T-helper 1 cell treated with Interleukin-12 subunit alpha and Interleukin-12 subunit beta and Interleukin-4 antibody, amounts not matched to agents 30 μg/mL and 1 μg/mL, for 36 hours (primary cell): ENCODE data around the gene SPC24.
A peak's percentile ranks its signal among the peaks of the same experiment; 100 is the strongest.
"Not testable (repeated sequence)": the region's sequence is repeated elsewhere in the genome, so short reads cannot be mapped to it uniquely, and the experiment has no call there.

Experiments
- H3K27ac Mint-ChIP-seq: one replicate; pipeline ENCODE4 v1.8.0; 2021; ENCODE audit warnings: mild to moderate bottlenecking, mixed read lengths
- H3K27me3 Mint-ChIP-seq: one replicate; pipeline ENCODE4 v1.8.0; 2021; ENCODE audit warnings: low read depth, mixed read lengths
- H3K36me3 Mint-ChIP-seq: one replicate; pipeline ENCODE4 v1.8.0; 2021; ENCODE audit warnings: low read depth, mixed read lengths
- H3K4me1 Mint-ChIP-seq: one replicate; pipeline ENCODE4 v1.8.0; 2021; ENCODE audit warnings: low read depth, mixed read lengths
- H3K4me3 Mint-ChIP-seq: one replicate; pipeline ENCODE4 v1.8.0; 2021; ENCODE audit warnings: mild to moderate bottlenecking, moderate library complexity, mixed read lengths
- H3K9me3 Mint-ChIP-seq: one replicate; pipeline ENCODE4 v1.8.0; 2021; ENCODE audit warnings: mixed read lengths

The SPC24 gene

GRCh38 chr19:11196406-11197287 is 41.1 kb upstream of the SPC24 start:
- no peaks in the 10 kb centered on the region for H3K9me3 Mint-ChIP-seq
- peak overlapping the region; percentile 41 for H3K27ac Mint-ChIP-seq
- peak overlapping the region; percentile 77 for H3K4me3 Mint-ChIP-seq
- peaks cover 5% of the 10 kb centered on the region for H3K4me1 Mint-ChIP-seq
- peaks cover 15% of the 10 kb centered on the region for H3K27me3 Mint-ChIP-seq
- H3K36me3 Mint-ChIP-seq, result no peaks in the 10 kb centered on the region

GRCh38 chr19:11195681-11196080 is 40.1 kb upstream of the SPC24 start:
- peaks cover 15% of the 10 kb centered on the region for H3K27me3 Mint-ChIP-seq
- H3K36me3 Mint-ChIP-seq, result no peaks in the 10 kb centered on the region
- H3K9me3 Mint-ChIP-seq, result no peaks in the 10 kb centered on the region

GRCh38 chr19:11194656-11195558 is 39.3 kb upstream of the SPC24 start:
- Mint-ChIP-seq H3K9me3 (no peaks in the 10 kb centered on the region), H3K27ac (no peak overlapping the region), H3K36me3 (no peaks in the 10 kb centered on the region), H3K4me3 (no peak overlapping the region), H3K27me3 (peaks cover 15% of the 10 kb centered on the region), H3K4me1 (peaks cover 5% of the 10 kb centered on the region)

More at GRCh38 chr19:11195681-11196080, 40.1 kb upstream of the SPC24 start:
- Mint-ChIP-seq H3K27ac (no peak overlapping the region), H3K4me1 (peaks cover 5% of the 10 kb centered on the region), H3K4me3 (no peak overlapping the region)

- Mint-ChIP-seq H3K4me3 (no peak overlapping the region), H3K36me3 (no peaks in the 10 kb centered on the region), H3K9me3 (no peaks in the 10 kb centered on the region), H3K27ac (no peak overlapping the region), H3K4me1 (peaks cover 5% of the 10 kb centered on the region), H3K27me3 (peaks cover 12% of the 10 kb centered on the region)
Observed at GRCh38 chr19:11194173-11194572, 38.6 kb upstream of the SPC24 start.

- peaks cover 5% of the 10 kb centered on the region for H3K4me1 Mint-ChIP-seq
- H3K36me3 Mint-ChIP-seq, result no peaks in the 10 kb centered on the region
- H3K9me3 Mint-ChIP-seq, result no peaks in the 10 kb centered on the region
- H3K27ac Mint-ChIP-seq, result no peak overlapping the region
- no peak overlapping the region for H3K4me3 Mint-ChIP-seq
- H3K27me3 Mint-ChIP-seq, result peaks cover 12% of the 10 kb centered on the region
Observed at GRCh38 chr19:11192957-11193939, 37.7 kb upstream of the SPC24 start.

- peaks cover 12% of the 10 kb centered on the region for H3K27me3 Mint-ChIP-seq
- H3K4me3 Mint-ChIP-seq, result no peak overlapping the region
- H3K27ac Mint-ChIP-seq, result no peak overlapping the region
- no peaks in the 10 kb centered on the region for H3K36me3 Mint-ChIP-seq
- no peaks in the 10 kb centered on the region for H3K9me3 Mint-ChIP-seq
- peaks cover 3% of the 10 kb centered on the region for H3K4me1 Mint-ChIP-seq
Observed at GRCh38 chr19:11191934-11192333, 36.4 kb upstream of the SPC24 start.

GRCh38 chr19:11191273-11191755 is 35.7 kb upstream of the SPC24 start:
- Mint-ChIP-seq H3K4me3 (no peak overlapping the region), H3K27me3 (peaks cover 8% of the 10 kb centered on the region), H3K36me3 (no peaks in the 10 kb centered on the region), H3K4me1 (peaks cover under 1% of the 10 kb centered on the region), H3K9me3 (no peaks in the 10 kb centered on the region), H3K27ac (no peak overlapping the region)

GRCh38 chr19:11190501-11190900 is 34.9 kb upstream of the SPC24 start:
- H3K36me3 Mint-ChIP-seq, result no peaks in the 10 kb centered on the region
- no peak overlapping the region for H3K4me3 Mint-ChIP-seq
- no peaks in the 10 kb centered on the region for H3K9me3 Mint-ChIP-seq
- H3K27me3 Mint-ChIP-seq, result peaks cover 2% of the 10 kb centered on the region
- H3K4me1 Mint-ChIP-seq, result no peaks in the 10 kb centered on the region
- no peak overlapping the region for H3K27ac Mint-ChIP-seq

GRCh38 chr19:11187441-11187840 is 31.9 kb upstream of the SPC24 start:
- no peaks in the 10 kb centered on the region for H3K9me3 Mint-ChIP-seq
- H3K4me3 Mint-ChIP-seq, result no peak overlapping the region
- no peaks in the 10 kb centered on the region for H3K4me1 Mint-ChIP-seq
- no peaks in the 10 kb centered on the region for H3K27me3 Mint-ChIP-seq
- no peak overlapping the region for H3K27ac Mint-ChIP-seq
- no peaks in the 10 kb centered on the region for H3K36me3 Mint-ChIP-seq

GRCh38 chr19:11182994-11183393 is 27.4 kb upstream of the SPC24 start:
- H3K27ac Mint-ChIP-seq, result no peak overlapping the region
- peaks cover 4% of the 10 kb centered on the region for H3K27me3 Mint-ChIP-seq
- no peaks in the 10 kb centered on the region for H3K9me3 Mint-ChIP-seq
- H3K4me3 Mint-ChIP-seq, result no peak overlapping the region
- peaks cover 2% of the 10 kb centered on the region for H3K4me1 Mint-ChIP-seq
- no peaks in the 10 kb centered on the region for H3K36me3 Mint-ChIP-seq

GRCh38 chr19:11181488-11181887 is 25.9 kb upstream of the SPC24 start:
- Mint-ChIP-seq H3K27ac (no peak overlapping the region), H3K9me3 (no peaks in the 10 kb centered on the region), H3K36me3 (no peaks in the 10 kb centered on the region), H3K27me3 (peaks cover 4% of the 10 kb centered on the region), H3K4me3 (no peak overlapping the region), H3K4me1 (peaks cover 2% of the 10 kb centered on the region)

- H3K27me3 Mint-ChIP-seq, H3K4me1 Mint-ChIP-seq, H3K9me3 Mint-ChIP-seq, H3K27ac Mint-ChIP-seq, H3K36me3 Mint-ChIP-seq, H3K4me3 Mint-ChIP-seq: not testable (repeated sequence)
Observed at GRCh38 chr19:11180975-11181374, 25.4 kb upstream of the SPC24 start.

GRCh38 chr19:11180346-11180745 is 24.8 kb upstream of the SPC24 start:
- Mint-ChIP-seq H3K9me3 (no peaks in the 10 kb centered on the region), H3K36me3 (no peaks in the 10 kb centered on the region), H3K27me3 (peaks cover 4% of the 10 kb centered on the region), H3K27ac (no peak overlapping the region), H3K4me1 (peaks cover 2% of the 10 kb centered on the region), H3K4me3 (no peak overlapping the region)
